A549 (cell line): ENCODE measurements around the gene GCC1. TPM values are rescaled to one million over a fixed set of nuclear protein-coding genes. Genes with fewer than 3 reads are reported as not detected.
A peak's percentile ranks its signal among the peaks of the same experiment; 100 is the strongest.

Experiments used
- ATAC-seq, 2 experiments: fragments of 200-7000 bp in 1 of 2; fragments of >200 bp in 1 of 2; cut with Nextera tagmentation in 1 of 2; cut with Tn5 transposase in 1 of 2; 3 replicates each; pipeline versions ENCODE4 v1.8.0 to v1.9.1; 2018 to 2020; ENCODE audit warnings: mild to moderate bottlenecking in 1 of 2, moderate library complexity in 1 of 2
- CTCF ChIA-PET: fragments of 300-600 bp; sonication (Branson Sonifier 250); formaldehyde crosslinking; extraction: SDS; loops from one replicate; lab custom pipeline; 2021; ENCODE audit warnings: antibody characterized with exemption, inconsistent platforms; lab: Yijun Ruan, JAX
- POLR2A ChIA-PET: fragments of 350-600 bp; formaldehyde crosslinking; extraction: SDS; loops from one replicate; lab custom pipeline; 2021; ENCODE audit warnings: antibody characterized with exemption, inconsistent platforms; lab: Yijun Ruan, JAX
- DNase-seq, 2 experiments: peaks; one replicate each; pipeline versions ENCODE4 v3.0.0 to v3.0.0-alpha.2; 2011 to 2016; ENCODE audit warnings: low read depth in 1 of 2, low spot score in 1 of 2
- FAIRE-seq: peaks from 2 replicates; lab custom pipeline; 2011; peaks lifted over from hg19 to GRCh38; lab: Jason Lieb, UNC
- H3K27ac ChIP-seq, 2 experiments: fragments of >200 bp; sonication (Bioruptor Twin); formaldehyde crosslinking; 3 replicates each; pipeline ENCODE4 v1.5.1; 2016 to 2017
- H3K4me1 ChIP-seq: fragments of >200 bp; sonication (Bioruptor Twin); formaldehyde crosslinking; 3 replicates; pipeline ENCODE4 v1.6.1; 2016
- H3K4me2 ChIP-seq: fragments of >200 bp; sonication (Bioruptor Twin); formaldehyde crosslinking; 3 replicates; pipeline ENCODE4 v1.6.1; 2016
- H3K4me3 ChIP-seq: fragments of >200 bp; sonication (Bioruptor Twin); formaldehyde crosslinking; 3 replicates; pipeline ENCODE4 v1.5.1; 2016
- H3K9me3 ChIP-seq: fragments of >200 bp; sonication (Bioruptor Twin); formaldehyde crosslinking; 3 replicates; pipeline ENCODE4 v1.6.1; 2016
- BHLHE40 ChIP-seq: IDR thresholded peaks from 2 replicates; pipeline ENCODE4 v1.6.1; 2012; ENCODE audit warnings: low read depth, low read length, inconsistent platforms
- CHD4 ChIP-seq: fragments of 200-600 bp; sonication (generic); IDR thresholded peaks from 2 replicates; pipeline ENCODE4 v1.6.1; 2016; ENCODE audit warnings: antibody characterized with exemption, mild to moderate bottlenecking, borderline replicate concordance
- EHMT2 ChIP-seq: fragments of 200-600 bp; sonication (generic); IDR thresholded peaks from 2 replicates; pipeline ENCODE4 v1.6.1; 2016; ENCODE audit warnings: antibody characterized with exemption, low read depth, mild to moderate bottlenecking, moderate library complexity
- FOXS1 ChIP-seq: fragments of 250-450 bp; sonication (Bioruptor Pico); IDR thresholded peaks from 2 replicates; pipeline ENCODE4 v1.5.0; 2020; ENCODE audit warnings: mild to moderate bottlenecking, moderate library complexity
- HDAC2 ChIP-seq: fragments of 200-600 bp; sonication (generic); IDR thresholded peaks from 2 replicates; pipeline ENCODE4 v1.6.1; 2016
- HEYL ChIP-seq: fragments of 250-450 bp; sonication (Bioruptor Pico); IDR thresholded peaks from 2 replicates; pipeline ENCODE4 v1.8.0; 2021; ENCODE audit warnings: mild to moderate bottlenecking, moderate library complexity
- HMGXB4 ChIP-seq: fragments of 250-450 bp; sonication (Bioruptor Pico); IDR thresholded peaks from 2 replicates; pipeline ENCODE4 v1.5.0; 2021; ENCODE audit warnings: mild to moderate bottlenecking, moderate library complexity, borderline replicate concordance
- HOXB13 ChIP-seq: fragments of 250-450 bp; sonication (Bioruptor Pico); IDR thresholded peaks from 2 replicates; pipeline ENCODE4 v1.5.0; 2020; ENCODE audit warnings: low read depth, mild to moderate bottlenecking, moderate library complexity
- MAFK ChIP-seq: fragments of 450-650 bp; IDR thresholded peaks from 2 replicates; pipeline ENCODE4 v1.6.1; 2014; ENCODE audit not compliant: partially characterized antibody
- NPAS2 ChIP-seq: fragments of 250-450 bp; sonication (Bioruptor Pico); IDR thresholded peaks from 2 replicates; pipeline ENCODE4 v1.8.0; 2022; ENCODE audit warnings: mild to moderate bottlenecking, moderate library complexity, borderline replicate concordance
- PHF8 ChIP-seq: fragments of 200-600 bp; sonication (generic); IDR thresholded peaks from 2 replicates; pipeline ENCODE4 v1.6.1; 2016; ENCODE audit warnings: low read depth, mild to moderate bottlenecking, antibody characterized with exemption, moderate library complexity, borderline replicate concordance
- POLR2AphosphoS2 ChIP-seq: conservative IDR thresholded peaks from 2 replicates; pipeline ENCODE4 v1.6.1; 2012; ENCODE audit warnings: low read length, improper control_type of control experiment, inconsistent platforms
- SMC3 ChIP-seq: fragments of >200 bp; sonication (Bioruptor Twin); formaldehyde crosslinking; IDR thresholded peaks from 3 replicates; pipeline ENCODE4 v1.6.1; 2018; ENCODE audit warnings: inconsistent platforms
- SREBF2 ChIP-seq: fragments of 450-650 bp; IDR thresholded peaks from 2 replicates; pipeline ENCODE4 v1.6.1; 2014; ENCODE audit warnings: mild to moderate bottlenecking, moderate library complexity
- ZSCAN20 ChIP-seq: fragments of 250-450 bp; sonication (Bioruptor Pico); IDR thresholded peaks from 2 replicates; pipeline ENCODE4 v1.8.0; 2022; ENCODE audit warnings: mild to moderate bottlenecking, moderate library complexity
- WGBS: methylation state at CpG from one replicate; pipeline ENCODE4 v1.1.6; 2017; ENCODE audit errors: missing lambda C conversion rate; 5-methylcytosine and 5-hydroxymethylcytosine counted together
- polyA plus RNA-seq, 4 experiments: library from polyadenylated mRNA; depleted of rRNA in 3 of 4; stranded (reverse); fragments of >200 nt; fragmentation: RNase III in 1 of 4; extraction: RNeasy Plus Mini Kit Qiagen cat#74134 plus additional on column Dnase treatment in 1 of 4; gene quantifications; 2 replicates in 3 of 4; 3 replicates in 1 of 4; pipeline ENCODE4 v1.2.3, GENCODE V29; 2011 to 2017
- TF ChIP-seq, protein P1 (sequence below): fragments of >200 bp; sonication (Bioruptor Twin); formaldehyde crosslinking; IDR thresholded peaks from 3 replicates; pipeline ENCODE4 v1.6.1; 2016

Gene GCC1
- polyA plus RNA-seq, 2 of the 4 experiments (the other 2 are of a cell fraction), result 13.4 to 15.7 TPM

GRCh38 chr7:127619681-127620405 lies 34.4 kb upstream of the GCC1 start:
- DNase-seq (peak in 1 of 2 experiments; percentile 41), FAIRE-seq (no peak), ATAC-seq (peak; percentile 36 to 63; a peak in 4 of 6 replicates)
- H3K9me3 ChIP-seq, result no peaks in the 10 kb centered on the region
- H3K4me2 ChIP-seq, result peak overlapping the region; percentile 27; the same call in 1 of the 3 replicates
- ChIA-PET POLR2A (no interaction called here), CTCF (interaction anchor here (0.6 to 1.6 kb wide), 2 partner anchors 89 to 221 kb away, joined by 3 read pairs; no protein-coding TSS in a partner anchor)
- WGBS, result 2% methylated on average over 25 of the region's 27 CpGs
- H3K4me1 ChIP-seq, result no peaks in the 10 kb centered on the region
- H3K4me3 ChIP-seq, result no peak overlapping the region
- H3K27ac ChIP-seq, result no peak overlapping the region
- no peak for TF ChIP-seq HOXB13 (CRISPR knock-in tag)
- TF ChIP-seq HDAC2, result peak; percentile 97

GRCh38 chr7:127618775-127619174 lies 33.4 kb upstream of the GCC1 start:
- ChIA-PET CTCF (no interaction called here), POLR2A (no interaction called here)
- ATAC-seq, result no peak
- no peak for FAIRE-seq
- Histone ChIP-seq H3K9me3 (no peaks in the 10 kb centered on the region), H3K4me2 (no peak overlapping the region), H3K4me3 (no peak overlapping the region), H3K27ac (no peak overlapping the region), H3K4me1 (no peaks in the 10 kb centered on the region)
- TF ChIP-seq, protein P1, sequence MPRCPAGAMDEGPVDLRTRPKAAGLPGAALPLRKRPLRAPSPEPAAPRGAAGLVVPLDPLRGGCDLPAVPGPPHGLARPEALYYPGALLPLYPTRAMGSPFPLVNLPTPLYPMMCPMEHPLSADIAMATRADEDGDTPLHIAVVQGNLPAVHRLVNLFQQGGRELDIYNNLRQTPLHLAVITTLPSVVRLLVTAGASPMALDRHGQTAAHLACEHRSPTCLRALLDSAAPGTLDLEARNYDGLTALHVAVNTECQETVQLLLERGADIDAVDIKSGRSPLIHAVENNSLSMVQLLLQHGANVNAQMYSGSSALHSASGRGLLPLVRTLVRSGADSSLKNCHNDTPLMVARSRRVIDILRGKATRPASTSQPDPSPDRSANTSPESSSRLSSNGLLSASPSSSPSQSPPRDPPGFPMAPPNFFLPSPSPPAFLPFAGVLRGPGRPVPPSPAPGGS, result no peak
- no peak for TF ChIP-seq PHF8
- no peak for TF ChIP-seq POLR2AphosphoS2
- no peak for TF ChIP-seq HMGXB4 (CRISPR knock-in tag)
- no peak for TF ChIP-seq ZSCAN20
- TF ChIP-seq EHMT2, result no peak
- DNase-seq, result no peak
- WGBS, result 8% methylated on average over 1 of the region's 1 CpG

DNA sequence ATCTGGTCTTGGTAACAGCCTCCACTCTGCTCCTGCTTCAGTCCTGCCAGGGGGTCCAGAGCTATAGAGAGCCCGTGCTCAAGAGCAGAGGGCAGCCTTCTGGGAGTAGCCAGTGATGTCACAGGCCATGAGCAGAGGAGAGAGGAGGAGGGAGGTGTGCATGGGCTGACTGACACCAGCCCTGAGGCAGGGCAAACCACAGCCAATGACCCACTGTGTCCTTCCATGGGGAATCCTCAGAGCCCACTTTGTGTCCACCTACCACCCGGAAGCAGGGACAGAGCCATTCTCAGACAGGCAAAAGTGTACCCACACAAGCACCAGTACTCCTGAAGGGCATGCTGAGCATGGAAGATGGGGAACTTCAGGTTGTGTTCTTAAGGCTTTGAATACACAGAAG lies 32.6 kb upstream of the GCC1 start, which contains the start of gene PAX4:
TSS of gene PAX4 (minus strand) at position 101 of the 400 bp plus-strand sequence. CDS start 2,214 bp downstream, outside the sequence.
- FAIRE-seq (no peak), DNase-seq (no peak), ATAC-seq (no peak)
- Histone ChIP-seq H3K4me1 (no peaks in the 10 kb centered on the region), H3K27ac (no peak within 1 kb of the TSS), H3K4me2 (no peak within 1 kb of the TSS), H3K9me3 (no peaks in the 10 kb centered on the region), H3K4me3 (no peak within 1 kb of the TSS)
- ChIA-PET CTCF (interaction anchor here (0.6 to 2.3 kb wide), 2 partner anchors 8 to 492 kb away, joined by 3 to 5 read pairs; no protein-coding TSS in a partner anchor), POLR2A (no interaction called here)
- TF ChIP-seq CHD4, result no peak
- TF ChIP-seq MAFK, result no peak
- TF ChIP-seq HOXB13 (CRISPR knock-in tag), result no peak
- WGBS, result 11% methylated on average over 2 of the region's 2 CpGs

- no peak for FAIRE-seq
Measured at GRCh38 chr7:127616724-127617123, 31.3 kb upstream of the GCC1 start.

More at GRCh38 chr7:127616724-127617123, 31.3 kb upstream of the GCC1 start:
- Histone ChIP-seq H3K27ac (no peak overlapping the region), H3K9me3 (no peaks in the 10 kb centered on the region), H3K4me2 (no peak overlapping the region), H3K4me1 (no peaks in the 10 kb centered on the region), H3K4me3 (no peak overlapping the region)
- WGBS, result 3% methylated on average over 5 of the region's 5 CpGs
- CTCF ChIA-PET, result interaction anchor here (0.8 to 2.3 kb wide), 3 partner anchors 9 to 24 kb away, joined by 3 to 6 read pairs (median 5); partner anchors contain the start of gene FSCN3
- DNase-seq, result no peak
- no peak for TF ChIP-seq NPAS2 (CRISPR knock-in tag)
- no peak for TF ChIP-seq FOXS1
- TF ChIP-seq SMC3, result no peak
- no peak for TF ChIP-seq BHLHE40
- no peak for TF ChIP-seq HEYL (CRISPR knock-in tag)
- TF ChIP-seq SREBF2, result no peak
- TF ChIP-seq, all 56 proteins: peak for 0
- ATAC-seq, result no peak
- POLR2A ChIA-PET, result no interaction called here
